HG02571 (cell line): ENCODE data around the gene EPN2.
A peak's percentile ranks its signal among the peaks of the same experiment; 100 is the strongest.

Experiments used
- ATAC-seq: cut with Tn5 transposase; IDR thresholded peaks from one replicate; pipeline ENCODE4 v1.9.1; 2021; ENCODE audit warnings: mild to moderate bottlenecking, moderate library complexity; ENCODE audit not compliant: unreplicated experiment

Gene EPN2

GRCh38 chr17:19377602-19378415 lies 140.6 kb downstream of the EPN2 start:
- ATAC-seq, result peak; percentile 91

DNA sequence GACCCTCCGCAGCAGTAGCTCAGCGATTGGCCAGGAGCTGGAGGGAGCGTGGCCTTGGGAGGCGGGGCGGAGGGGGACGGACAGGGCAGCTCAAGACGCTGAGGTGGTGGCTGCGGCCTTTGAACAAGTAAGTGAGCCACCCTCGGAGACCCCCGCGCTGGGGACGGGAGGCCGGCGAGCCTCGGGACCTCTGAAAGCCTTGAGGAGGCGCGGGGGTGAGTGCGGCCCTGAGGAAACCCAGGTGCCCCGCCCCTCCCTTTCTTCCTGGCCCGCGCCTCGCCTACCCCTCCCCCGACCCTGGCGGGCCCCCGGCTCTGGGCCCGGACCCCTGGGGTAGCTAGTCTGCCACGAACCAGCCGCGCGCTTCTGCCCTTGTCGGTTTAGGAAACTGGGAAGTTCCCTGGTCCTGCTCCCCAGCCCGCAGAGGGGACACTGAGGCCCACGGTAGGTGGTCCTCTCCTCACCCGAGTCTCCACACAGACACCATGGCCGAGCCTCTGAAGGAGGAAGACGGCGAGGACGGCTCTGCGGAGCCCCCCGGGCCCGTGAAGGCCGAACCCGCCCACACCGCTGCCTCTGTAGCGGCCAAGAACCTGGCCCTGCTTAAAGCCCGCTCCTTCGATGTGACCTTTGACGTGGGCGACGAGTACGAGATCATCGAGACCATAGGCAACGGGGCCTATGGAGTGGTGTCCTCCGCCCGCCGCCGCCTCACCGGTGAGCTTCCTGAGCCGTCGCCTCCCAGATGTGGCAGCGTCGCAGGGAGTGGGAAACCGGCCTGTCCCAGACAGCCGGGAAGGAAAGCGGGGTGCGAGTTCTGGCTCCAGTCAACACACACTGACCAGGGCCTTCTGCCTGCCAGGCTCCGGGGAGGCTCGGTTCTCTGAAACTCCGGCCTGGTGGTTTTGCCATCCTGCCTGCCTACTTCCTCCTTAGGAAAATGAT lies 141.5 kb downstream of the EPN2 start, which contains the start of gene MAPK7:
Gene MAPK7, plus strand, starts transcription at position 83 of the 945 bp plus-strand sequence. Its CDS starts 403 bp downstream, at position 486.
- ATAC-seq, result peak; percentile 4

DNA sequence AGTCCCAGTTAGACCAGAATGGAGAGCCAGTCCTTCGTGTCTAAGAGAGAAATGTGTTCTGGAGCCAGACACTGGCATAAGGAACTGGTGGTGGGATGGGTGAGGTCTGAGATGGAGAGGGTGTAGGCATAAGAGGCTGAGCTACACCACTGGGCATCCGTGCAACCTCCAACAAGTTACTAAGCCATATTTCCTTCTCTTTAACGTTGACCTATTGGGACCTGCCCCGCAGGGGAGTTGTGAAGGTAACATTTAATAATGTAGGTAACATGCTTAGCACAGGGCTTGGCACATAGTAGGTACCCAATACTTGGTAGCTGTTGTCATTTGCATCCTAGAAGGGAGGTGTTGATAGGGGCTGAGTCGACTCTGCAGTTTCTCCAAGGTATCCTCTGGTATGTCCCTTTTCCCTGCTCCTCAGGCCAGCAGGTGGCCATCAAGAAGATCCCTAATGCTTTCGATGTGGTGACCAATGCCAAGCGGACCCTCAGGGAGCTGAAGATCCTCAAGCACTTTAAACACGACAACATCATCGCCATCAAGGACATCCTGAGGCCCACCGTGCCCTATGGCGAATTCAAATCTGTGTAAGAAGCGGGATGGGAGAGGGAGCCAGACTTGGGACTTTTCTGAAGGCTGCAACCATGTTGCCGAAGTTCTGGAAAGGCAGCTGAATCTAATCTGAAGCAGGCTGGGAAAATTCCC lies 142.3 kb downstream of the EPN2 start:
- no peak for ATAC-seq

- ATAC-seq, result no peak
Observed at GRCh38 chr17:19380481-19381301, 143.5 kb downstream of the EPN2 start.

DNA sequence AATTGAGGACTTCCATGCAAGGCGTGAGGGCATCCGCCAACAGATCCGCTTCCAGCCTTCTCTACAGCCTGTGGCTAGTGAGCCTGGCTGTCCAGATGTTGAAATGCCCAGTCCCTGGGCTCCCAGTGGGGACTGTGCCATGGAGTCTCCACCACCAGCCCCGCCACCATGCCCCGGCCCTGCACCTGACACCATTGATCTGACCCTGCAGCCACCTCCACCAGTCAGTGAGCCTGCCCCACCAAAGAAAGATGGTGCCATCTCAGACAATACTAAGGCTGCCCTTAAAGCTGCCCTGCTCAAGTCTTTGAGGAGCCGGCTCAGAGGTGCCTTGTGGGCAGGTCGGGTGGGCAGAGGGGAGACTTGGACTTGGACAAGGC lies 144.2 kb downstream of the EPN2 start:
- ATAC-seq, result no peak

GRCh38 chr17:19381741-19382444 lies 144.7 kb downstream of the EPN2 start:
- no peak for ATAC-seq

GRCh38 chr17:19382531-19383444 lies 145.6 kb downstream of the EPN2 start:
- no peak for ATAC-seq

DNA sequence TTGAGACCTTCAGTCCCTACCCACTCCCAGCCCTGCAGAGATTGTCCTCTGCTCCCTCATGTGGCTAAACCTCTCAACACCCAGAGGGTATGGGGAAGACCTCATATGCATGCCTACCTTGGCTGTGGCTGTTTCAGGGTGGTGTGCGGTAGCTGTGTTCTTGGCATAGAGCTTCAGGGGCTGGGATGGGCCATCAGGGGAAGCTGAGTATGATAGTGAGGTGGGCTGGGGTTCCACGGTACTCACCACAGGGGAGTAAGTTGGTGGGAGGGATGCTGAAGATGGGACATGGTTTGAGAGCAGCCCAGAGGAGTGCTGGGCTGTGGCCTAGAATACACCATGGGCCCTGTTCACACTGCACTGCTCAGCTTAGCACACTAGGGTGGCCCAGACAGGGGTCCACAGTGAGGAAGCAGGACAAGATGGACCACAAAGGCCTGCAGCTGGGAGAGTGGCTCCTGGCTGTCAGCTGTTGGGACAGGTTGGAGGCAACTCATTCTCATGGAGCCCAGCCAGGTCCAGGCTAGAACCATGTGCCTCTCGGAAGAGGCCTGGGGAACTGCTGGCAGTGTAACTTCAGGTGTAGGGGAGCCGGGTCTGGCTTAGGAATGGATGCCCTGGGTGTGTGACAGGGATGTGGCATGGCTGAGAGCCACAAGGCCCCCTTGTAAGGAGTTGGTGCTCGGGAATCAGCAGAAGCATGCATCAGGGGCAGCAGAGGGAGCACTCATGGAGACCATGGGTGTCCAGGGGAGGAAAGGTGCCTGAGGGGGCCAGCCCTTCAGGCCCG lies 146.7 kb downstream of the EPN2 start:
- ATAC-seq, result no peak

- no peak for ATAC-seq
Observed at GRCh38 chr17:19384723-19385391, 147.7 kb downstream of the EPN2 start.

GRCh38 chr17:19385521-19385983 lies 148.4 kb downstream of the EPN2 start:
- no peak for ATAC-seq
